ENCODE results near the gene JPH3.

Gene JPH3

DNA sequence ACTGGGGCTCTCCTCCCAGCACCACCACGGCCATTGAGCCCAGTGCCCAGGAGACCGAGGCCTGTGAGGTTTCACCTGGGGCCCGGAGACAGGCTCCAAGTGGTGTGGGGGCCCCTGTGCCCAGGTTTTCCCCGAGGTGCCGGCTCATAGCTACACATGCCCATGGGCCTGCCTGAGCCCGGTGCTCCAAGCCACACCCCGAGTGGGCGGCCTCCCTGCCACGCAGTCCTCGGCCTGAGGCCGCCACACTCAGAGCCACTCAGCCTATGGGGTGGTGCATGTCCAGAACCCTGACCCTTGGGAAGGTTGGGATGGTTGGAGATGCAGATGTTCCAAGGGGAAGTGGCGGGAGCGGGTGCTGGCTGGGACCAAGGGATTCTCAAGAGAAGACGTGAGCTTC, 24.1 kb downstream of the JPH3 start:
- DNase-seq (ENCODE audit: low spot score) (no peak), FAIRE-seq (no peak)

DNA sequence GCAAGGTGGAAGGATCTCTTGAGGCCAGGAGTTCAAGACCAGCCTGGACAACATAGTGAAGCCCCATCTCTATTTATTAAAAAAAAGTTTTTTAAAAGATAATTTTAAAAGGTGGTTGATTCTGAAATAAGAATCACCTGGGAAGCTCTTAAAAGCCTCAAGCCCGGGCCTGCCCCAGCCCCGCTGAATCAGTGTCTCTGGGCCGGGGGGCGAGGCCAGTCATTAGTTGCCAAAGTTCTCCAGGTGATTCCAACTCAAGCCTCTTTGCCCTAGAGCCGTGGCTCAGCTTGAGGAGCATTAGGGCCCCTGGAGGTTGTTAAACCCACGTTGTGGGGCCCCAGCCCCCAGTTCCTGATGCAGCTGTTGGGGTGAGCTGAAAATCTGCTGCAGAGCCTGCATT, 24.6 kb downstream of the JPH3 start:
- FAIRE-seq, result no peak
- no peak for DNase-seq (ENCODE audit: low spot score)

DNA sequence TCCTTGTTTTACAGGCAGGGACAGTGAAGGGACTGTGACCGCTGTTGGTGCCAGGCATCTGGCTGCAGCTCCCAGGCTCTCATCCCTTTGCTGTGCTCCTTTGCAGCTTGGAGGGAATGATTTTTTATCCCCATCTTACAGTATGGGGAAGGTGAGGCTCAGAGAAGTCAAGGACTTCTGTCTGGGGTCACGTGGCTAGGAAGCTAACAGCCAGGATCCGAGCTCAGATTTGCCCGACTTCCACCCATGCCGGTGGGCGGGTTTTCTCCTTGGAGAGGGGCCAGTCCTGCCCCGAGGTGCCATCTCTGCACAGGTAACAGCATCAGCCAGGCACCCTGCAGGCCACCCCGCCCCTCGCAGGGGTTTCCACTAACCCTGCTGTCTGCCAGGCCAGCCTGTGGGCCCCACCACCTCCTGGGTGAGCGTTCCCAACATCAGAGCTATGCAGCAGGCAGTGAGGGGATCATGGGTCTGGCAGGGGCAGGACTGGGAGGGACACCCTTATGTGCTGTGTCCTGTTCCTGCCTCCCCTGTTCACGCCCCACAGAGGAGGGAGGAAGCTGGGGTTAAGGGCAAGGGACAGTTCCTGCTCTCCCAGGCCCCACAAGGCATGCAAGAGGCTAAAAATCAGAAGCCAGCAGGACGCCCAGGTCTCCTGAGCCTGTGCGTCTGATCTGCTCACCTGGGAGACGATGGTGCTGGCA, 25.4 kb downstream of the JPH3 start:
- no peak for FAIRE-seq
- DNase-seq (ENCODE audit: low spot score), result no peak

DNA sequence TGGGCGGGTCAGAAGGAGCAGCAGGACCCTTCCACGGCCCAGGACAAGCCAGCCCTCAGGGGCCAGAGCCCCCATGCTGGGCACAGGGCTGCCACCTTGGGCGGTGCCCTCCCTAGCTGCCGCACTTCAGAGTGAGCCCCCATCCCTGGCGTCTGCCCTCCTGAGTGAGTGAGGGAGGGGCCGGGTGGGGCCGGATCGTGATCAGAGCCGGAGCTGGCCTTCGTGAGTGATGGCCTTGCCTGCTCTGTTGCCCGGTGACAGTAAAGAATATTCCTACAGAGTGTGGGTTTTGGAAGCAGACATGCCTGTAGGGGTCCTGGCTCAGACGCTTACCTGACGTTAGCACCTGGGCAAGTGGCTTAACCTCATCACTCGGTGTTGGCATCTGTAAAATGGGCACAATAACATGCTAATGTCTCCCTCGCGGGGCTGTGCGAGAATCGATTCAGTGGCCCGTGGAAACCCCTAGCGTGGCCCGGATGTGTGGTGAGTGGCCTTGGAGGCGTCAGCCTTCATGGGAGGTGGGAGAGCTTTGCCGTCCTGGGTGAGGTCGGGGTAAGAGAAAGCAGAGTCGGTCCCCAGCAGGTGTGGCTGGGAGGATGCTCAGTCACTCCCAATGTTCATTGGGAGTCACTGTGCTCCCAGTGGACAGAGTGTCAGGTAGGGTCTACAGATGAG, 26.1 kb downstream of the JPH3 start:
- no peak for DNase-seq (ENCODE audit: low spot score)
- FAIRE-seq, result no peak

DNA sequence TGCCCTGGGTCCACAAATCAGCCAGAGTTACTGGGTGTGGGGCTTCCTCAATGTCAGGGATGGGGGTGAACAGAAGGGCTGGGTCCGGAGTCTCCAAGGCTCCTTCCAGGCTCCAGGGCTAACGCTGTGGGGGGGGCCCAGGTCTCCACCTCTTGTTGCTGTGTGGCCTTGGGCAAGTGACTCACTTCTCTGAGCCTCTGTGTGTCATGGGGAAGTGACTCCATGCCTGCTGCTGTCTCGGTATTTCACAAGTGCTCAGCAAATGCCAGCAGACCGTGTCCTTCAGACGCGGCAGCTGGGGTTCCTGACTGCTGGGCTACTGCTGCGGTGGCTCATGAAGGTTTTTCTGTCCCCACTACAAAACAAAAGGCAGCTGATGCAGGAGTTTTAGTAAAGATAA, 26.6 kb downstream of the JPH3 start:
- FAIRE-seq (peak; percentile 86), DNase-seq (ENCODE audit: low spot score) (peak; percentile 77)

DNA sequence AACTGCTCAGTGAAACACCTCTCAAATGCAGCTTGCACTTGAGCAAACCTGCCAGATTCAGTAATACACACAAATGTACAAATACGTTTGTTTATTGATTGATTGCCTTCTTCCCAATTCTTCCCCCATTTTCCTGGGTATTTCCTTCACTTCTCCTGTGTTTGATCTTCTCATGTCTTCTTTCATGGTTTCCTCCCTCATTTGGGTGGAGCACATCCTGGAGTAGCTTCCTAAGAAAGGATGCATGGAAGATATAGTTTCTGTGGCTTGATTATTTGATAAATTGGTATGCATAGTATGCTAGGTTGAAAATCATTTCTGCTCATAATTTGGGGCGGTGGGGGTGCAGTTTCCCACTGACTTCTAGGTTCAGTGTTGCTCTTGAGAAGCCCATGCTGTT, 28.8 kb downstream of the JPH3 start:
- FAIRE-seq (no peak), DNase-seq (ENCODE audit: low spot score) (no peak)

DNA sequence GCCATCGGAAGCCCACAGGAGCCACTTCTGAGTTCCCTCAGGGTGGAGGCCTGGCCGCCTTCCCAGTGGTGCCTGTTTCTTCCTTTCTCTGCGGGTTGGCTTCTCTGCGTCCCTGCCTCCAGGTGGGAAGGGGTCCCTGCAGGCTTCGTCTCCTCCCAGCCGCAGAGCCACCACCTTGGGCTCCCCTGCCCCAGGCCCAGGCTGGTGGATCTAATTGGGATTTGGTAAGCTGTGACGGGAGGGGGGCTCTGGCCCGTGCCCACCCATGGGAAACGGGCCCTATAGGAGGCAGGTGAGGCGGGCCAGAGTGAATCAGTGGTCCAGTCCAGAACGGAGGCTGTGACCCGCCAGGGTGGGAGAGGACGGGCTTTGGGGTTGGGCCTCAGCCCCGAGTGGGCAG, 32.1 kb downstream of the JPH3 start:
- DNase-seq (ENCODE audit: low spot score) (no peak), FAIRE-seq (no peak)

DNA sequence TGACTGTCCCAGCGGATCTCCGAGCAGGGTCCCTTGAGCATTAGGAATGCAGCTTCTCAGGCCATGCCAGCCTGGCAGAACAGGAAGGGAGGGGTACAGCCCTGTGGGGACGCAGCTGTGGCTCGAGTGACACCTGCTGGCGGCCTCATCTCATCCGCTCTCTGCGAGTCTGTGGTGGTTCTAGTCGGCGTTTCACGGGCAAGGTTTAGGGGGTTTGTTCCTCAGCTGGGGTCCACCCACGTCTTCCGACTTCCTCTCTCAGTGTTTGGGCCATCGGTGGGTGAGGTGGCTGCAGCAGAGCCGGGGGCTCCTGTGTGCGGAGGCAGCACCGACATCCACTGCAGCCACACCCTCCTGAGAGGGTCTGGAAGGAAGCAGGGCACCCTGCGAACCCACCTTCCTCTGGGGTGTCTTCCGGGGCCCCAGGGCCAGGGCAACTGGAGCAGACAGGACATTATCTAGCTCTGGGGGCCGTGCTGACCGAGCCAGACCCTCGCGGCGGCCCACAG, 33.3 kb downstream of the JPH3 start:
- DNase-seq (ENCODE audit: low spot score) (peak; percentile 37), FAIRE-seq (no peak)

DNA sequence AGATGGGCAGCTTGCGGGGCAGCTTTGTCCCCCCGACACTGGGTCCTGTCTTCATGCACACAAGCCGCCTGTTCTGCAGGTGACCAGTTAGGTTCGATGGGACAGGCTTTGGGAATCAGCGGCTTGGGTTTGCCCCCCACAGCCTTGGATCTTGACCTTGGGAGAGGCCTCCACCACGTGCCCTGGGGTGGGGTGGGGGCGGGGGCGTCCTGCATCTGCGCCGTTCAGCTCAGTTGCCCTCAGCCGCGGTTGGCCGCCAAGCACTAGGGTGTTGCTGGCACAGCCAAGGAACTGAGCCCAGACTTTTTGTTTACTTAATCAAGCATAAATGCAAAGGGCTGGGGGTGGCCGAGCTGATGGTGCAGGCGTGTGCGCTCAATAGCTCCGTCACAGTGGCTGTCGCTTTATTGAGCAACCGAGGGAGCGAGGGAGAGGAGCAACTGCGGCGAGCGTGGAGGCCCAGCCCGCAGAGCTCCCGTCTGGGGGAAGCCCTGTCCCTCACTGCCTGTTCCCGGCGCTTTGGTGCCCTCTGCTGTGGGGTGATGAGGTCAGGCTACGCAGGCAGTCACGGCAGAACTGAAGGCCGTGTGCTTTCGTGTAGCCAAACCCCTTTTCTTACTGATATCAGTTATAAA, 33.9 kb downstream of the JPH3 start:
- FAIRE-seq (no peak), DNase-seq (ENCODE audit: low spot score) (peak; percentile 64)

DNA sequence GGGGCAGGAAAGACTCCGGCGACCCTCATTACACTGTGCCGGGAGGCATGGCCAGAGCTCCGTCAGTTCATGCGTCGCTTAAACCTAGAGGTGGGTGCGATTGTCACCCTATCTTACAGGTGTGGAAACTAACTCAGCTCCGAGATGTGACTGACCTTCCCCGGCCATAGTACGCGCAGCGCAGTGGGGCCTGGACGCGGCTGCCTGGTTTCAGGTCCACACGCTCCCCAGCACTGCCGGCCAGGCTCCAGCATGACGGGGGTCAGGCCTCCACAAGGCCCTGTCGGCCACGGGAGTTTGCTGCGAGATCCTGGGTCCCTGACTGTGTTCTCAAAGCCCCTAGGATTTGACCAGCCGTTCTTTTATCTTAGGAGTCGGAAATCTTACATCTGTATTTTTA, 34.4 kb downstream of the JPH3 start:
- DNase-seq (ENCODE audit: low spot score) (no peak), FAIRE-seq (no peak)

DNA sequence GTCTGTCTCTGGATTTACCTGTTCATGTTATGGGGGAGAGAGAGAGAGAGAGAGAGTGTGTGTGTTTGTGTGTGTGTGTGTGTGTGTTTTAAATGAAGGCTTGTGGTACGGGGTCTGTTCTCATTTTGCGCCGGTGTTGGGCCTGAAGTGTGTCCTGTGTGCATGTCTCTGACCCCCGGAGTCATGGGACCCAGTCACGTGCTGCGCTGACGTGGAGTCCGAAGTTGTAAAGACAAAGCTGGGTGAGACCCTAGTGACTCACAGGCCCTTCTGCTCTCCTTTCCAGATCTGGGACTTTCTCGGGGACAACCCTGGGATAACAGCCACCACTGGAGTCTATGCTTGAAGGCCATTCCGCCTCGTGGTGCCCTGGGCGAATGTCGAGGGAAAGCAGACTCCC, 35.0 kb downstream of the JPH3 start:
- DNase-seq (ENCODE audit: low spot score) (no peak), FAIRE-seq (no peak)

DNA sequence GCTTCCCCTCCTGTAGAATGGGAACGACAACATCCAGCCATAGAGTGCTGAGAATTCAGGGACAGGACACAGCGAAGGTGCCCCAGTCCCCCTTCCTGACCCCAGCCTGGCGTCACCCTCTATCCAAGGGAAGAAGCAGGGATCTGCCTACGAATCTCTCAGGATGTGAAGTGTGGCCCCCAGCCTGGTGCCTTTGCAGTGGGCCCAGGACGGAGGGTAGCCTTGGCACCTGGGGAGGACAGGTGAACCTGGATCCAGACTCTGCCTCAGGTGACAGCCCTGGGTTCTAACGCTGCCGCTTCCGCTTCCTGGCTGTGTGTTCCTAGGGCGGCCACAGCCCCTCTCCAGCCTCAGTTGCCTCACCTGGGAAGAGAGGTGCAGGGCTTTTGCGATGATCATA, 36.4 kb downstream of the JPH3 start:
- DNase-seq (ENCODE audit: low spot score), result no peak
- no peak for FAIRE-seq

DNA sequence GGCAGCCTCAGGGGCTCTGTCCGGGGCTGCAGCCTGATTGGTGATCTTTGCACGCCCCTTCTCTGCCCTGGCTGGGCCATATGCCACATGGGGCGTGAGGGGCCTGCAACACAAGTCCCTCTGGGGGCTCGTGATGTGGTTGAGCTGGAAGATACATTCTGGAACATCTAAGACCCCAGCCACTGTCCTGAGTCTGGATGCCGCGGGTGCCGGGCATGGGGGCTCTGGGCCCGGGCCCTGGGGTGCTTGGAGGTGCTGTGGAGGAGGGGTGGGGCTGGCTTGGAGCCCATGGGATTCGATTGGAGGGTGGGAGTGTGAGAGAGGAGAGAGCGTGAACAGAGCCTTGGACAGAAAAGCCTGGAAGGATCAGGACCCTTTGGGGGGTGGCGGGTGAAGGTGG, 39.4 kb downstream of the JPH3 start:
- DNase-seq (ENCODE audit: low spot score) (no peak), FAIRE-seq (no peak)

DNA sequence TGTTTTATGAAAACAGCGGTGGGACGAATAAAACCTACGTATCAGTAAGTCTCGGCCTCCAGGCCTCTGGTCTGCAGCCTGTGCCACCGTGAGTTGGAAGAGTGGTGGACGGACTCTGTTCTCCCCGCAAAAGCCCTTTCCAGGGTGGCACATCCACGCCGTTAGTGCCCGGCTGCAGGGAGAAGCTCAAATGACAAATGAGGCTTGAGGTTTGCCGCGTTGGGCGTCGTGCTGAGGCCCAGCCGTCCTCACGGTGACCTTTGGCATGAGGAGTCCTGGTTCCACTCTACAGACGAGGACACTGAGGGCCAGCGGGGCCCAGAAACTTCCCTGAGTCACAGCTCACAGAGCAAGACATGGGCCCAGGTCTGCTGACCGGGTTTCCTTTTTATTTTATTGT, 40.2 kb downstream of the JPH3 start:
- no peak for FAIRE-seq
- DNase-seq (ENCODE audit: low spot score), result no peak

DNA sequence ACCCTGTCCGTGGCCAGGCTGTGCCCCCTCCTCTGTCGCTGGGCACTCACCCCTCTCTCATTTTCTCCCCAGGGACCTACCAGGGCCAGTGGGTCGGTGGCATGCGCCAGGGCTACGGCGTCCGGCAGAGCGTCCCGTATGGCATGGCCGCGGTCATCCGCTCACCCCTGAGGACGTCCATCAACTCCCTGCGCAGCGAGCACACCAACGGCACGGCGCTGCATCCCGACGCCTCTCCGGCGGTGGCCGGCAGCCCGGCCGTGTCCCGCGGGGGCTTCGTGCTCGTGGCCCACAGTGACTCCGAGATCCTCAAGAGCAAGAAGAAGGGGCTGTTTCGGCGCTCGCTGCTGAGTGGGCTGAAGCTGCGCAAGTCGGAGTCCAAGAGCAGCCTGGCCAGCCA, 41.9 kb downstream of the JPH3 start:
- FAIRE-seq, result no peak
- no peak for DNase-seq (ENCODE audit: low spot score)

DNA sequence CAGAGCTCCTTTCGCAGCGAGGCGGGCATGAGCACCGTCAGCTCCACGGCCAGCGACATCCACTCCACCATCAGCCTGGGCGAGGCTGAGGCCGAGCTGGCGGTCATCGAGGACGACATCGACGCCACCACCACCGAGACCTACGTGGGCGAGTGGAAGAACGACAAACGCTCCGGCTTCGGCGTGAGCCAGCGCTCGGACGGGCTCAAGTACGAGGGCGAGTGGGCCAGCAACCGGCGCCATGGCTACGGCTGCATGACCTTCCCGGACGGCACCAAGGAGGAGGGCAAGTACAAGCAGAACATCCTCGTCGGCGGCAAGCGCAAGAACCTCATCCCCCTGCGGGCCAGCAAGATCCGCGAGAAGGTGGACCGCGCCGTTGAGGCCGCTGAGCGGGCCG, 42.3 kb downstream of the JPH3 start:
- FAIRE-seq (no peak), DNase-seq (ENCODE audit: low spot score) (no peak)

DNA sequence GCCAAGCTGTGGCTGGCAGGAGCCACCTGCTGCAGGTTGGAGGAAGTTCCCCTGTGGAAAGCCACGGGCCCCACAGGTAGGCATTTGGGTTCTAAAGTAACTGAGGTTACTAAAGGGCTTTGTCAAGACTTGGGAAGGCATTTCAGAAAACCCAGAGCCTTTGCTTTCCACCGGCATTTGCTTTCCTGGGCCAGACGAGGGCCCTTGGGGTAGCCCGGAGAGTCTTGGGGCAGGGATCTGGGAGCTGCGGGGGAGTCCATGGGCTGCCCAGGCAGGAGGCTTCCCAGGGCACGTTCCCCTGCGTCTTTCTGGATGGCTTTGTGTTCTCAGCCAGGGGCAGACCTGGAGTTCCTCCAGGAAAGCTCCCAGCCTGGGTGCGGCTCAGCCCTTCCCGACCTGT, 43.5 kb downstream of the JPH3 start:
- FAIRE-seq (no peak), DNase-seq (ENCODE audit: low spot score) (no peak)

DNA sequence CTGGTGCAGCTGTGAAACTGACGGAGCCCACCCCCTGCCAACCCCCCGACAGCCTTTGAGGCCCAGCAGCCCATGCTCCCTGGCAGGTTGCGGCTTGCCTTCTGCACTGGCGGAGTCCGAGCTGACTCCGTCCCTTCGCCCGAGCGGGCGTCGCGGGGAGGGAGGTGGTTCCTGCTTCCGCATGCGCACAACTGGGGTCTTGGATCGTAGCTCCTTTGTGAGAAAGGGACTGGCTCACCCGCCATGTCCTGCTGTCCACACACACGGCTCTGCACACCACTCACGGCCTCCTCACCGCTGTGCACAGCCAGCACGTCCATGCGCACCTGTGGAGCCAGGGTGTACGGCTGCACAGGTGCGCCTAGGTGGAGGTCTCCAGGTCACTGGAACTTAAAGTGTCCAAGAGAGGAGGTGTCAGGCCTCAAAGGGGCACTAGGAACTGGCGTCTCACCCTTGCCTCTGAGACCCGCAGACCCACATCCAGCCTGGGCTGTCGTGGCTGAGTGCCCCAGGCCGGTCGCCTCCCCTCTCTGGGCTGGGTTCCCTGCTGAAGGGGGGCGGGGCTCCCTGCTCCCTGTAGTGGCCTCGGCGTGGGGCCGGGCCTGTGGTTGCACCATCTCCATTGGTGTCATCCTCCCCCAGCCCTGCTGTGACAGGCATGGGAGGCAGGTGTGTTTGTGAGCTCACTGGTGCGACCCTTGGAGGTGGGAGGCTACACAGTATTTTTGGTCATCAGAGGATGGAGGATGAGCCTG, 45.3 kb downstream of the JPH3 start:
- FAIRE-seq (no peak), DNase-seq (ENCODE audit: low spot score) (no peak)

DNA sequence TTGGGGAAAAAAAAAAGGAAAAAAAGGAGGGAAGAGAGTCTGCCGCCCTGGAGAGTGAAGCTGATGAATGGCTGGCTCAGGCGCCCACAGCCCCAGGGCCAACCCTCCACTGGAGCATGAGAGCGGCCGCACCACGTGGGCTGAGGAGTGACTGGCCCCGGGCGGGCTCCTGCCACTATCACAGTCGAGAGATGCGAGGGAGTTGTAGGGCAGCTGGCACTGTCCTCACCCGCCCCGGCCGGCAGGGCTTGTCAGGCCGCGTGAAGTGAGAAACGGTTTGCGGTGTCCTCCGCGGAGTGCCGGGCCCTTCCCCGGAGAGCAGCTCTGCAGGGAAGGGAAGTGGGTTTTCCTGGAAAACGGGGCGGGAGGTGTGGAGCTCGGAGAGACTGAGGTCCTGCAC, 45.9 kb downstream of the JPH3 start:
- FAIRE-seq (no peak), DNase-seq (ENCODE audit: low spot score) (no peak)

DNA sequence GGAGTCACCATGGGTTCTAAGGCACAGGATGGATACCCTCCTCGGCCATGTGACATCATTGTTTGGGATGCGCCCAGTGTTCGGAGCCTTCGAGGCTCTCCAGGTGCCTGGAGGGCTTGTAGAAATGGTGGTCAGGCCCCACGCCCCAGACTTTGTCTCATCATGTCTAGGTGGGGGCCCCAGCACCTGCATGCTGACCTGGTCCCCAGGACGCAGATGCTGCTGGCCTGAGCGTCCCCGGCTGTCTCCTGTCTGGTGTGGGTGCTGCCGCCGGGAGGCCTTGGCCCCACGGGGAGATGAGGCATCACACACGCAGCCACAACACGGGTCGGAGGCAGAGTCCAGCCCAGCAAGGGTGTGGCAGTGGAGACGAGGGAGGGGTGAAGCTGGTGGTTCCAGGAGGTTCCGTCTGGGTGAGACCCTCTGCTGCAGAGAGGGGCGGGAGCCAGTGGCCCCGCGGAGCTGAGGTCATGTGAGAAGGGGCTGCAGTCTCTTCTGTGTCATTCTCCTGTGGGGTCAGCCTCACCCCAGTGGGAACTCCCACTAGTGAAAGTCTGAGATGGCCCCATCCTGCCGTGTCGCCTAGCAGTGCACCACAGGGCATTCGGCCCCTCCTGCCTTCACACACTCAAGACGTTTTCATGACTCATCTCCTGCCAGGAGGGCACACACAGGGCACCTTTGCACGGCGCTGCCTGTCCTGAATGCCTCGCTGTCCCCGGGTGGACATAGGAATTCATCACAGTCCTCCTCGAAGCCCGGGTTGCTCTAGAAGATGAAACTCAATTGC, 46.6 kb downstream of the JPH3 start:
- FAIRE-seq (no peak), DNase-seq (ENCODE audit: low spot score) (peak; percentile 18)

DNA sequence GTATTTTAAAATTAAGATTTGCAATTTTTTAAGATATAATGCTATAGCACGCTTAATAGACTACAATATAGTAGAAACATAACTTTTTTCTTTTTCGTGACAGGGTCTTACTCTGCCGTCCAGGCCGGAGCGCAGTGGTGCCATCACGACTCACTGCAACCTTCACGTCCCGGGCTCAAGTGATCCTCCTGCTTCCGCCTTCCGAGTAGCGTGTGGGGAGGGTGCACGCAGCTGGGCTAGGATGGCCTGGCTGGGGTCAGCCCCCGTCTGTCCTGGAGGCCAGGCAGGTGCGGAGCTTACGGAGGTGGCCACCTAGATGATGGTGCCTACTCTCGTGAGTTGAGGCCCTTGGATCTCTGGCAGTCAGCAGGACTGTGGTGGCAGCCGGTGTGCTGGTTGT, 50.1 kb downstream of the JPH3 start:
- DNase-seq (ENCODE audit: low spot score) (no peak), FAIRE-seq (no peak)

Data from RCC 7860 (cell line).